ENCODE data around the gene GSK3B. TPM values are rescaled to one million over a fixed set of nuclear protein-coding genes. Genes with fewer than 3 reads are reported as not detected.

Gene GSK3B
- total and polyA plus RNA-seq, 10 of the 15 experiments (the other 5 are each of a cell fraction or from before 2014, with no cell fraction given), result 8.5 to 49.8 (median 25.5) TPM

DNA sequence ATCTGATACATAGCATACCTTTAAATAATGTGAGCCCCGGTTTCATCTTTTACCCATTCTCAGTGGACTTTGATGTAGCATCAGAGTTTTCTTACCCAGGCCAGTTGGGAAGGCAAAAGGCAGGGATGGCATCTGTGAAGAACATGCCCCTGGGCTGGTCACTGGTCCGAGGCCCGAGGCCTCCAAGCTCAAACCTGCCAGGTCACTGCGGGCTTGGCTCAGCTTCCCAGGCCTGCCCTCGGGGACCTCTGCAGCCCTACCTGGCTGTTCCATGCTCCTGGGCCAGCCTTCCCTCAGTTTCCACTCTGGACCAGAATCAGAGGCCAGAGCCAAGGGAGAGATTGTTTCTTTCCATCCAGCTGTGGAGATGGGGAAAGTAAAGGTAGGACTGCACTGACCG lies 285.4 kb downstream of the GSK3B start:
- Histone ChIP-seq H3K9ac (ENCODE audit: control insufficient read depth, insufficient read depth, low read length) (no peak overlapping the region), H3K79me2 (ENCODE audit: control insufficient read depth, insufficient read depth, low read length) (no peaks in the 10 kb centered on the region), H3K4me1 (ENCODE audit: control insufficient read depth, insufficient read depth, low read length) (peaks cover 10% of the 10 kb centered on the region), H3K9me3 (replicated peaks; ENCODE audit: control insufficient read depth, insufficient read depth, low read length) (no peaks in the 10 kb centered on the region), H3K27ac (ENCODE audit: control insufficient read depth, insufficient read depth) (no peak overlapping the region), H4K20me1 (ENCODE audit: control insufficient read depth, insufficient read depth) (no peaks in the 10 kb centered on the region), H3K36me3 (ENCODE audit: control insufficient read depth in 2 of 2, insufficient read depth in 2 of 2, low read length in 1 of 2) (no peaks in the 10 kb centered on the region), H3K4me3 (no peak overlapping the region), H3K27me3 (replicated peaks in 1 of 2; ENCODE audit: control insufficient read depth in 2 of 2, insufficient read depth in 2 of 2, low read length in 1 of 2) (no peaks in the 10 kb centered on the region), H3K4me2 (ENCODE audit: control insufficient read depth, insufficient read depth) (no peak overlapping the region), H2AFZ (ENCODE audit: control insufficient read depth, low read depth, low read length) (no peak overlapping the region)
- ChIA-PET CTCF (interaction anchor here (1.1 to 2.4 kb wide), 4 partner anchors 10 to 80 kb away, joined by 3 to 11 read pairs (median 4); no protein-coding TSS in a partner anchor), SMC1A (ENCODE audit: uncharacterized antibody, unreplicated experiment) (interaction anchor here (0.6 to 2.5 kb wide), 7 partner anchors 8 to 612 kb away, joined by 3 to 8 read pairs (median 3); no protein-coding TSS in a partner anchor), RAD21 (ENCODE audit: unreplicated experiment) (interaction anchor here (1.3 kb wide), 1 partner anchor 28 kb away, joined by 4 read pairs; no protein-coding TSS in a partner anchor), POLR2A (interaction anchor here (1.2 to 1.4 kb wide), 2 partner anchors 21 to 286 kb away, joined by 3 read pairs; no protein-coding TSS in a partner anchor)
- intact Hi-C loops (cut with micrococcal nuclease; ENCODE audit: unreplicated experiment), result no loop called here
- DNase-seq (ENCODE audit: low read depth, low spot score) (no peak), FAIRE-seq (no peak), ATAC-seq (no peak)
- TF ChIP-seq TAF1 (IDR thresholded peaks at IDR 0.05; ENCODE audit: borderline replicate concordance, low read depth, low read length), result no peak
- TF ChIP-seq SMAD1 (IDR thresholded peaks at IDR 0.05; ENCODE audit: low read depth, partially characterized antibody), result no peak
- TF ChIP-seq ASH2L (IDR thresholded peaks at IDR 0.05; ENCODE audit: borderline replicate concordance, low read depth), result no peak
- TF ChIP-seq, protein P1, sequence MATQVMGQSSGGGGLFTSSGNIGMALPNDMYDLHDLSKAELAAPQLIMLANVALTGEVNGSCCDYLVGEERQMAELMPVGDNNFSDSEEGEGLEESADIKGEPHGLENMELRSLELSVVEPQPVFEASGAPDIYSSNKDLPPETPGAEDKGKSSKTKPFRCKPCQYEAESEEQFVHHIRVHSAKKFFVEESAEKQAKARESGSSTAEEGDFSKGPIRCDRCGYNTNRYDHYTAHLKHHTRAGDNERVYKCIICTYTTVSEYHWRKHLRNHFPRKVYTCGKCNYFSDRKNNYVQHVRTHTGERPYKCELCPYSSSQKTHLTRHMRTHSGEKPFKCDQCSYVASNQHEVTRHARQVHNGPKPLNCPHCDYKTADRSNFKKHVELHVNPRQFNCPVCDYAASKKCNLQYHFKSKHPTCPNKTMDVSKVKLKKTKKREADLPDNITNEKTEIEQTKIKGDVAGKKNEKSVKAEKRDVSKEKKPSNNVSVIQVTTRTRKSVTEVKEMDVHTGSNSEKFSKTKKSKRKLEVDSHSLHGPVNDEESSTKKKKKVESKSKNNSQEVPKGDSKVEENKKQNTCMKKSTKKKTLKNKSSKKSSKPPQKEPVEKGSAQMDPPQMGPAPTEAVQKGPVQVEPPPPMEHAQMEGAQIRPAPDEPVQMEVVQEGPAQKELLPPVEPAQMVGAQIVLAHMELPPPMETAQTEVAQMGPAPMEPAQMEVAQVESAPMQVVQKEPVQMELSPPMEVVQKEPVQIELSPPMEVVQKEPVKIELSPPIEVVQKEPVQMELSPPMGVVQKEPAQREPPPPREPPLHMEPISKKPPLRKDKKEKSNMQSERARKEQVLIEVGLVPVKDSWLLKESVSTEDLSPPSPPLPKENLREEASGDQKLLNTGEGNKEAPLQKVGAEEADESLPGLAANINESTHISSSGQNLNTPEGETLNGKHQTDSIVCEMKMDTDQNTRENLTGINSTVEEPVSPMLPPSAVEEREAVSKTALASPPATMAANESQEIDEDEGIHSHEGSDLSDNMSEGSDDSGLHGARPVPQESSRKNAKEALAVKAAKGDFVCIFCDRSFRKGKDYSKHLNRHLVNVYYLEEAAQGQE (IDR thresholded peaks at IDR 0.05; ENCODE audit: low read depth, low read length), result no peak
- TF ChIP-seq MXI1 (IDR thresholded peaks at IDR 0.05; ENCODE audit: low read depth, low read length), result no peak
- TF ChIP-seq, protein P2, sequence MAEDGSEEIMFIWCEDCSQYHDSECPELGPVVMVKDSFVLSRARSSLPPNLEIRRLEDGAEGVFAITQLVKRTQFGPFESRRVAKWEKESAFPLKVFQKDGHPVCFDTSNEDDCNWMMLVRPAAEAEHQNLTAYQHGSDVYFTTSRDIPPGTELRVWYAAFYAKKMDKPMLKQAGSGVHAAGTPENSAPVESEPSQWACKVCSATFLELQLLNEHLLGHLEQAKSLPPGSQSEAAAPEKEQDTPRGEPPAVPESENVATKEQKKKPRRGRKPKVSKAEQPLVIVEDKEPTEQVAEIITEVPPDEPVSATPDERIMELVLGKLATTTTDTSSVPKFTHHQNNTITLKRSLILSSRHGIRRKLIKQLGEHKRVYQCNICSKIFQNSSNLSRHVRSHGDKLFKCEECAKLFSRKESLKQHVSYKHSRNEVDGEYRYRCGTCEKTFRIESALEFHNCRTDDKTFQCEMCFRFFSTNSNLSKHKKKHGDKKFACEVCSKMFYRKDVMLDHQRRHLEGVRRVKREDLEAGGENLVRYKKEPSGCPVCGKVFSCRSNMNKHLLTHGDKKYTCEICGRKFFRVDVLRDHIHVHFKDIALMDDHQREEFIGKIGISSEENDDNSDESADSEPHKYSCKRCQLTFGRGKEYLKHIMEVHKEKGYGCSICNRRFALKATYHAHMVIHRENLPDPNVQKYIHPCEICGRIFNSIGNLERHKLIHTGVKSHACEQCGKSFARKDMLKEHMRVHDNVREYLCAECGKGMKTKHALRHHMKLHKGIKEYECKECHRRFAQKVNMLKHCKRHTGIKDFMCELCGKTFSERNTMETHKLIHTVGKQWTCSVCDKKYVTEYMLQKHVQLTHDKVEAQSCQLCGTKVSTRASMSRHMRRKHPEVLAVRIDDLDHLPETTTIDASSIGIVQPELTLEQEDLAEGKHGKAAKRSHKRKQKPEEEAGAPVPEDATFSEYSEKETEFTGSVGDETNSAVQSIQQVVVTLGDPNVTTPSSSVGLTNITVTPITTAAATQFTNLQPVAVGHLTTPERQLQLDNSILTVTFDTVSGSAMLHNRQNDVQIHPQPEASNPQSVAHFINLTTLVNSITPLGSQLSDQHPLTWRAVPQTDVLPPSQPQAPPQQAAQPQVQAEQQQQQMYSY (CRISPR knock-in tag; IDR thresholded peaks at IDR 0.05), result no peak
- TF ChIP-seq DPF2 (IDR thresholded peaks at IDR 0.05), result no peak
- WGBS (ENCODE audit: insufficient coverage, insufficient replicate concordance, low lambda C conversion rate, missing lambda C conversion rate), result 96% methylated on average over 6 of the region's 6 CpGs
- in situ Hi-C loops (cut with MboI), result no loop called here
- no TSS peak for BruUV-seq (replicated peaks)
